SK-N-MC (cell line): ENCODE results near the gene DICER1.

Experiments used
- EZH2 ChIP-seq: fragments of 200-600 bp; sonication (generic); IDR thresholded peaks from one replicate; pipeline ENCODE4 v1.6.1; 2017; ENCODE audit warnings: antibody characterized with exemption
- FOXP2 ChIP-seq: optimal IDR thresholded peaks from 2 replicates; pipeline ENCODE3; 2011; ENCODE audit warnings: mild to moderate bottlenecking, moderate library complexity; ENCODE audit not compliant: insufficient read depth; ENCODE audit errors: extremely low read length, control extremely low read depth
- POLR2AphosphoS5 ChIP-seq: IDR thresholded peaks from 2 replicates; pipeline ENCODE4 v1.6.1; 2012; ENCODE audit warnings: mild to moderate bottlenecking, low read depth, low read length, borderline replicate concordance

DNA sequence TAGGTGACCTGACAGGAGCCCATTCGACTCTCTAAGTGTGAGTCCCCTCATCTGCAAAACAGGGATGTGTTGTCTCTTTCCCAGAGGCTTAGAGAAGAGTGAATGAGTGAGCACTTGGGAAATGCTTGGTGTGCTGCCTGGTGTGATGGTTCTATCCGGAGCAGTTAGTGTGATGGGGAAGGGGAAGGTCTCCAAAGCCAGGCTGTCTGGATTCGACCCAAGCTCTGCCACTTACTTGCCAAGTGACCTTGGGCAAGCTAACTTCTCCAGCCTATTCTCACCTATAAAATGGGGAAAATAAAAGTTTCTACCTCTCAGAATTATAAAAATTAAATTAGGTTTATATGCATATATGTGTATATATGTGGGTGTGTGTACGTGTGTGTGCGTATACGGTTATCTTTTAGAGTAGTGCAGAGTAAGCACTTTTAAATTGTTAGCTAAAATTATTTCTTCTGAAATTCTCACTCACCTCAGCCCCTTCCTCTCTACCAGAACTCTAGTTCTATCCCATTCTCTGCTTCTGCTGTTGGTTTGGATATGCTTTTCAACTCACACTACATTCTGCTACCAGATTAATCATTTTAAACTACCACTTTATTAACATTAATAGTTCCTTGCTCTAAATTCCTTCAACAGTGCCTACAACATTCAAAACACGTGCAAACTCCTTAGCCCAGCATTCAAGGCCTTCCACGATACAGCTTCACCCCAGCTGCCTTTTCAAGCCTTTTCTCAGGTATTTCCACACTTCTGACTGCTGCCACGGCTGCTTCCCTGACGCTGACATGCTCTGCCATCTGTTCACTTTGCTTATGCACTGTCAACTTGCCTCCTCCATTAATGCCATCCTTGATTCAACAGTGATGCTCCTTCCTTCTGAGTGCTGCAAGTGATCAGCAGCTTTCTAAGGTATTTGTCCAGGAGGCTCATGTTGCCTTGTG lies 55.3 kb downstream of the DICER1 start:
- no peak for TF ChIP-seq EZH2
- TF ChIP-seq FOXP2 = no peak
- TF ChIP-seq POLR2AphosphoS5 = no peak
